Measurements from ENCODE around the gene STIP1. TPM values are rescaled to one million over a fixed set of nuclear protein-coding genes. Genes with fewer than 3 reads are reported as not detected.
A peak's percentile ranks its signal among the peaks of the same experiment; 100 is the strongest.

Gene STIP1
- total RNA-seq, 6 experiments from 2014 or later: 27.6 to 110 (median 59.4) TPM

GRCh38 chr11:64152841-64153691 lies 32.9 kb upstream of the STIP1 start:
- no peaks in the 10 kb centered on the region for H3K27me3 ChIP-seq
- intact Hi-C loops (cut with DNase I): loop anchor here in 1 of 2 donors (5.0 kb wide), 1 partner anchor 156 kb away; no protein-coding TSS in a partner anchor
- no peak overlapping the region for H3K27ac ChIP-seq
- no peaks in the 10 kb centered on the region for H3K9me3 ChIP-seq
- ATAC-seq (peak; percentile 83 to 89 (median 85)), DNase-seq (peak; percentile 72 to 74 (median 72))
- peaks cover 0 to 13% (median 6%) of the 10 kb centered on the region in 4 donors for H3K4me1 ChIP-seq
- H3K36me3 ChIP-seq: peaks cover 0 to 3% (median 0%) of the 10 kb centered on the region in 4 donors
- WGBS (ENCODE audit: insufficient coverage, low coverage, low lambda C conversion rate, missing lambda C conversion rate): 8% methylated on average over 11 of the region's 23 CpGs
- no peak overlapping the region for H3K4me3 ChIP-seq
- TF ChIP-seq CTCF (IDR thresholded peaks at IDR 0.05) (peak; percentile 95 to 100 (median 100)), POLR2A (IDR thresholded peaks at IDR 0.05) (no peak)

GRCh38 chr11:64153812-64154211 lies 32.2 kb upstream of the STIP1 start:
- intact Hi-C loops (cut with DNase I): loop anchor here in 1 of 2 donors (5.0 kb wide), 1 partner anchor 157 kb away; no protein-coding TSS in a partner anchor
- H3K4me3 ChIP-seq: no peak overlapping the region
- H3K27ac ChIP-seq: no peak overlapping the region
- H3K27me3 ChIP-seq: no peaks in the 10 kb centered on the region
- WGBS (ENCODE audit: insufficient coverage, low coverage, low lambda C conversion rate, missing lambda C conversion rate): 39% methylated on average over 6 of the region's 8 CpGs
- DNase-seq (no peak), ATAC-seq (no peak)
- TF ChIP-seq POLR2A (IDR thresholded peaks at IDR 0.05): no peak
- no peak for TF ChIP-seq CTCF (IDR thresholded peaks at IDR 0.05)
- H3K9me3 ChIP-seq: no peaks in the 10 kb centered on the region
- H3K36me3 ChIP-seq: peaks cover 0 to 2% (median 0%) of the 10 kb centered on the region in 4 donors
- H3K4me1 ChIP-seq: peaks cover 0 to 13% (median 6%) of the 10 kb centered on the region in 4 donors

- no peak overlapping the region for H3K4me3 ChIP-seq
- intact Hi-C loops (cut with DNase I): no loop called here
- 70% methylated on average over 8 of the region's 14 CpGs for WGBS (ENCODE audit: insufficient coverage, low coverage, low lambda C conversion rate, missing lambda C conversion rate)
- DNase-seq (no peak), ATAC-seq (no peak)
- no peaks in the 10 kb centered on the region for H3K36me3 ChIP-seq
- peaks cover 0 to under 1% (median 0%) of the 10 kb centered on the region in 4 donors for H3K4me1 ChIP-seq
- H3K9me3 ChIP-seq: no peaks in the 10 kb centered on the region
- no peaks in the 10 kb centered on the region for H3K27me3 ChIP-seq
- H3K27ac ChIP-seq: no peak overlapping the region
- TF ChIP-seq CTCF (IDR thresholded peaks at IDR 0.05) (no peak), POLR2A (IDR thresholded peaks at IDR 0.05) (no peak)
Measured at GRCh38 chr11:64156235-64157011, 29.5 kb upstream of the STIP1 start.

GRCh38 chr11:64157631-64158394 lies 28.2 kb upstream of the STIP1 start:
- no peak for TF ChIP-seq CTCF (IDR thresholded peaks at IDR 0.05)
- TF ChIP-seq POLR2A (IDR thresholded peaks at IDR 0.05): no peak

More at GRCh38 chr11:64157631-64158394, 28.2 kb upstream of the STIP1 start:
- Histone ChIP-seq H3K36me3 (no peaks in the 10 kb centered on the region), H3K27ac (no peak overlapping the region), H3K4me3 (no peak overlapping the region), H3K9me3 (no peaks in the 10 kb centered on the region), H3K4me1 (no peaks in the 10 kb centered on the region), H3K27me3 (no peaks in the 10 kb centered on the region)
- WGBS (ENCODE audit: insufficient coverage, low coverage, low lambda C conversion rate, missing lambda C conversion rate): 98% methylated on average over 11 of the region's 17 CpGs
- no peak for ATAC-seq
- DNase-seq: no peak
- intact Hi-C loops (cut with DNase I): no loop called here
